Stimulated activated CD8-positive, alpha-beta memory T cell treated with anti-CD3 and anti-CD28 coated beads, Interleukin-15, amount 100 ng/mL, for 1 hour (primary cell): Measurements from ENCODE around the gene TFEB.

Experiments used
- DNase-seq: peaks from one replicate; pipeline ENCODE4 v3.0.0-alpha.2; 2020; ENCODE audit warnings: low read depth

The TFEB gene

GRCh38 chr6:41736800-41737555 is 1.6 kb upstream of the TFEB start:
- no peak for DNase-seq

- DNase-seq: no peak
These were observed 852 bp upstream of the TFEB start for GRCh38 chr6:41736186-41736733.

GRCh38 chr6:41734666-41735426 is 562 bp downstream of the TFEB start:
- DNase-seq: peak; percentile 55

- DNase-seq: peak; percentile 19
These were observed 1.4 kb downstream of the TFEB start for GRCh38 chr6:41733707-41734665.

GRCh38 chr6:41733360-41733706 is 2.1 kb downstream of the TFEB start:
- DNase-seq: no peak

- peak; percentile 20 for DNase-seq
These were observed 2.6 kb downstream of the TFEB start for GRCh38 chr6:41732591-41733359.

- DNase-seq: no peak
These were observed 3.3 kb downstream of the TFEB start for GRCh38 chr6:41732149-41732548.

- DNase-seq: no peak
These were observed 3.8 kb downstream of the TFEB start for GRCh38 chr6:41731561-41732086.

GRCh38 chr6:41730531-41731436 is 4.6 kb downstream of the TFEB start:
- DNase-seq: no peak

GRCh38 chr6:41729624-41730023 is 5.8 kb downstream of the TFEB start:
- no peak for DNase-seq

GRCh38 chr6:41728954-41729353 is 6.5 kb downstream of the TFEB start:
- no peak for DNase-seq

- no peak for DNase-seq
These were observed 7.1 kb downstream of the TFEB start for GRCh38 chr6:41728073-41728936.

GRCh38 chr6:41727705-41728072 is 7.7 kb downstream of the TFEB start:
- DNase-seq: no peak

- DNase-seq: no peak
These were observed 8.5 kb downstream of the TFEB start for GRCh38 chr6:41726876-41727275.

- no peak for DNase-seq
These were observed 10.6 kb downstream of the TFEB start for GRCh38 chr6:41724586-41725501.

- DNase-seq: no peak
These were observed 11.2 kb downstream of the TFEB start for GRCh38 chr6:41724228-41724580.

- no peak for DNase-seq
These were observed 11.7 kb downstream of the TFEB start for GRCh38 chr6:41723530-41724227.
